ENCODE data around the gene SLC9A5.

SLC9A5 gene

DNA sequence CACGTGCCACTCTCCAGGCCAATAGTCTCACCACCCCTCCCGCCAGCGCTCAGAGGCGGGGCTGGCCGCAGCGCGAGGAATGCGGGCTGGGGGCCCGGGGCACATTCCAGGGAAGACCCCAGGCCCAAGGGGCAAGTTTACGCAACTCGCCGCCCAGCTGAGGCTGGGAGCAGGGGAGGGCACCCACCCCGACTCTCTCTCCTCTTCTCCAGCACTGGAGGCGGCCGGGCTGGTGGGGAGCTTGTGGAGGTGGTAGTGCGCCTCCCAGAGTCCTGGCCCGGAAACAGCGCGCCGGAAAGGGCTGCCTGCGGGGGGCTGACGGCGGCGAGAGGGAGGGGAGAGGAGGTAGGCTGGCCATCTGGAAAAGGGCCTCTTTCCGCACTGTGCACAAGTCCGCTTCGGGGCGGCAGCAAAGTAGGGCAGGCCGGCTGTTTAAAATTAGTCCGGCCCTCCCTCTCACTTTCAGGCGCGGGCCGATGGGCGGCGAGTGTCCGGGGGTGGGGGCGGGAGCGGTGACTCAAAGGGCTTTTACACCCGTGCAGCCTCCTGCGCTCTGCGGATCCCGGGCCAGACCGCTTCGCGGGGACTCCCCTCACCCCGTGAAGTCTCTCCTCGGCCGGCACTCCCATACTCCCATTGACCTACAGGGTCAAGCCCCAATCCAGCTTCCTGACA, 2.6 kb upstream of the SLC9A5 start:
- TF ChIP-seq, protein P1, sequence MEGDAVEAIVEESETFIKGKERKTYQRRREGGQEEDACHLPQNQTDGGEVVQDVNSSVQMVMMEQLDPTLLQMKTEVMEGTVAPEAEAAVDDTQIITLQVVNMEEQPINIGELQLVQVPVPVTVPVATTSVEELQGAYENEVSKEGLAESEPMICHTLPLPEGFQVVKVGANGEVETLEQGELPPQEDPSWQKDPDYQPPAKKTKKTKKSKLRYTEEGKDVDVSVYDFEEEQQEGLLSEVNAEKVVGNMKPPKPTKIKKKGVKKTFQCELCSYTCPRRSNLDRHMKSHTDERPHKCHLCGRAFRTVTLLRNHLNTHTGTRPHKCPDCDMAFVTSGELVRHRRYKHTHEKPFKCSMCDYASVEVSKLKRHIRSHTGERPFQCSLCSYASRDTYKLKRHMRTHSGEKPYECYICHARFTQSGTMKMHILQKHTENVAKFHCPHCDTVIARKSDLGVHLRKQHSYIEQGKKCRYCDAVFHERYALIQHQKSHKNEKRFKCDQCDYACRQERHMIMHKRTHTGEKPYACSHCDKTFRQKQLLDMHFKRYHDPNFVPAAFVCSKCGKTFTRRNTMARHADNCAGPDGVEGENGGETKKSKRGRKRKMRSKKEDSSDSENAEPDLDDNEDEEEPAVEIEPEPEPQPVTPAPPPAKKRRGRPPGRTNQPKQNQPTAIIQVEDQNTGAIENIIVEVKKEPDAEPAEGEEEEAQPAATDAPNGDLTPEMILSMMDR (IDR thresholded peaks at IDR 0.05; ENCODE audit: low read depth, low read length), result peak; percentile 36
- H3K4me3 ChIP-seq (ENCODE audit: low read depth, low read length), result peak overlapping the region; percentile 72

DNA sequence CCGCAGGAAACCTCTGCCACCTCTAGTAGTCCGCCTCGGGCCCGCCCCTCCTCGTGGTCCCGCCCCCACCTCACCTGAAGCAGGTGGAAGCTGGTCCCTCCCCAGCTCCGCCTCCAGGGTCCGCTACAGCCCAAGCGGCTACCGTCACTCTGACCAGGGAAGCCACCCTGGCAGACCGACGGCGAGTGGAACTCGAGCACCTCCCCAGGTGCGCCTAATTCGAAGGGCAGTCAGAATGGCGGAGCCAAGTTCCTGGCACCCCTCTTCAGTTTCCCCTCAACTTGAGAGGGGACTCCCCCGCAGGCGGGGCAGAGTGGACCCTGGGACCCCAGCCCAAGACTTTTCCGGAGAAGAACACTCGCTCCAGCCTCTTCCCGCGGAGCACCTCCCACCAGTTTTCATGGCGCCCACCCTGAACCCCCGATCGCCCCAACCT, 2.0 kb upstream of the SLC9A5 start:
- H3K4me3 ChIP-seq (ENCODE audit: low read depth, low read length), result peak overlapping the region; percentile 72
- TF ChIP-seq, protein P1 (IDR thresholded peaks at IDR 0.05; ENCODE audit: low read depth, low read length), result no peak

DNA sequence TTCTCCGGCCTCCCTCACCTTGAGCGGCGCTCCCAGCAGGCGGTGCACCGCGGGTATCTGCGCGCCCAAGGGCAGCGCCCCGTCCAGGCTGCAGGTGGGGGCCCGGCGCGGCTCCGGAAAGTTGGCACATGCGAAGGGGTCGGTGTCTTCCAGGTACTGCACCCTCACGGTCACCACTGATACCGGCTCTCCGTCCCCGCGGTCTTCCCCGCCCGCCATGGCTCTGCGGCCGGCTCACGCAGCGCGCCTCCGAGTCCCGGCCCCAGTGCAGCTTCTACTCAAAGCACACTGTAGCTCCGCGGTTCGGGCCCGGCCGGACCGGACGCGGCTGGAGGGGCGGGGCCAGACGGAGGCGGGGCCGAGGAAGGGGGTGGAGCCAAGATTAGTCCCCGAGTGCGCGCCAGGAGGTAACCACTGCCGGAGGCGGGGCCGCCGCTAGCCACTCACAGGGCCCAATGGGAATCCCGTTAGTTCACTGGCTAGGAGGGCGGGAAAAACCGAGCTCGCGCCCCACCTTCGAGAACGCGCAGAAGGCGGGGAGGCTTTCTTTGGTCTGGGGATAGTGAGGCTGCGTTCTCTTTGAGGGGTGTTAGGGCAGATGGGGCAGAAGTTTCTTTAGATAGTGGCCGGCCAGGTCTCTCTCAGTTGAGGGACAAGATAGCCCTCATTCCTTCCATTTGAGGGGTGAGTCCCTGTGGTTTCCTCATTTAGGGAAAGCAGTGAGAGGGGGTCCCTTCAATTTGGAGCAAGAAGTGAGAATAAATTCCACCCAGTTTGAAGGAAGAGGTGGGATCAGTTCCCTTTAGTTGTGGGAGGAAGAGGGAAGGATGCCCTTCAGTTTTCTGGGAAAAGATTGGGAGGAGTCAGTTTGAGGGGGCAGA, 1.3 kb upstream of the SLC9A5 start, which contains the start of gene FHOD1:
TSS of gene FHOD1 (minus strand) at position 290 of the 881 bp plus-strand sequence. CDS start at position 219, 71 bp downstream.
- TF ChIP-seq, protein P1 (IDR thresholded peaks at IDR 0.05; ENCODE audit: low read depth, low read length), result no peak
- peak within 1 kb of the TSS; percentile 72 for H3K4me3 ChIP-seq (ENCODE audit: low read depth, low read length)

DNA sequence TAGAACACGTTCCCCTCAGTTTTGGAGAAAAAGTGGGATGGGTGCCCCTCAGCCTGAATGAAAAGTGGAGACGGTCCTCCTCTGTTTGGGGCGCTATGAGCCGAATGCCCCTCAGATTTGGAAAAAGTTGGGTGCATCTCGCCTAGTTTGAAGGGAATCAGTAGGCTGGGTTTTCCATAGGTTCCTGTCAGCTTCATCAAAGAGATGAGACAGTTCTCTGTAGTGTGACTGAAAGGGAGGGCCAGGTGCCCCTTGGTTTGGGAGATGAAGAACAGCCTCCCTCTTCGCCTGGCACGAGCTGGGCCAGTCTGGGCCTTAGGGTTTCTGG, 742 bp upstream of the SLC9A5 start:
- TF ChIP-seq, protein P1 (IDR thresholded peaks at IDR 0.05; ENCODE audit: low read depth, low read length), result no peak
- H3K4me3 ChIP-seq (ENCODE audit: low read depth, low read length), result peak overlapping the region; percentile 72

DNA sequence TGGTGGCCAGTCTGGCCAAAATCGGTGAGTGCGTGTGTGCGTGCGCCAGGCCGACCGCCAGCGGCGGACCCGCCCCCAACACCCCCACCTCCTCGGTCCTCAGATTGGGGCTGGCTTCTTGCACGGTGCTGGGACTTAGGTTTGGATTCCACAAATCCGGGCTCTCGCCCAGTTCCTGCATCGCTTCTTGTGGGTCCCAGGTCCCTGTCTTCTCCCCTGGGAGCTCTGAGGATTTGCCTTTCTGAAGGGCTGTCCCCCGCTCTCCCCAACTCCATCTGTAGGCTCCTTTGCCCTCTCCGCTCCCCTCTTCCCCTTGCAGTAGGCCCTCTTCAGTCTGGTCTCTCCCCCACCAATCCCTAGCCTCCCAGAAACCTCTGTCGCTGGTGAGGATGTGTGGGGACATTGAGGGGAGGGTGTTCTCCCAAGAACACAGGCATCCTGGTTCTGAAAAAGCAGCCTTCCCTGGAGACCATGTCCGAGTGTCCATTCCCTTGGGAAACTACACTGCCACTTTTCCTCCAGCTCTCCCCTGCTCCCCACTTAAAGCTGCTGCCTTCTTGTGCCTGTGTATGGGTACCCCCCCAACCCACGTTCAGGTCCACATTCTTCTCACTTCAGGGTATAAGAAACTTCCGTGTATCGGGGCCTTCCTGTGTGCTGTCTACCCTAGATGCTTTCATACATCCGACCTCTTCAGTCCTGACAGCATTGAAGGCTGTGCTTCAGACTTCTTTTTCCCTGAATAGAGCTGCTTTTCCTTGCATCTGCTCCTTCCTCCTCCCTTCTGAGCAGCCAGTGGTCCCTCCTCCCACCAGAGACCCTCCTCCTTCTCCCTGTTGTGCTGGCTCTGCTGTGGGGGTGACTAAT, 632 bp downstream of the SLC9A5 start:
- TF ChIP-seq, protein P1 (IDR thresholded peaks at IDR 0.05; ENCODE audit: low read depth, low read length), result no peak
- H3K4me3 ChIP-seq (ENCODE audit: low read depth, low read length), result peak overlapping the region; percentile 72

DNA sequence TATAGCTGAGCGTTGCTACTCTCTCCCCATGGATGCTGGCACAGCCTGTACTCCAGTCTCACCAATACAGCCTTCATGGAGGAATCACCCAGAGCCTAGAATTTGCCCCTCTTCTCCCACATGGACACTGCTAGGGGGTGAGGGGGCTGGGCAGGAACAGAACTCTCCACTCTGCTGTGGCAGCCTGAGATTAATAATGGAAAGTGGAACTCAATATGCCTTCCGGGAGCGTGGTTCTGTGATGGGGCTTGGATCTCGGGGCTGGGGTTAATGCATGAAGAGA, 1.2 kb downstream of the SLC9A5 start:
- no peak overlapping the region for H3K4me3 ChIP-seq (ENCODE audit: low read depth, low read length)
- TF ChIP-seq, protein P1 (IDR thresholded peaks at IDR 0.05; ENCODE audit: low read depth, low read length), result no peak

Data from WI38 (cell line).